Stimulated activated CD8-positive, alpha-beta memory T cell treated with anti-CD3 and anti-CD28 coated beads, Interleukin-15, amount 100 ng/mL, for 48 hours (primary cell): Measurements from ENCODE around the gene C8A.

Experiments used
- DNase-seq, 2 donors: peaks; one replicate each; pipeline ENCODE4 v3.0.0-alpha.2; 2020; ENCODE audit warnings: low read depth in 2 of 2

C8A gene

GRCh38 chr1:56894014-56894413 is 39.4 kb downstream of the C8A start:
- no peak for DNase-seq

- DNase-seq: no peak
Observed at GRCh38 chr1:56897150-56898004, 42.8 kb downstream of the C8A start.

- DNase-seq: no peak
Observed at GRCh38 chr1:56898005-56898373, 43.4 kb downstream of the C8A start.

- no peak for DNase-seq
Observed at GRCh38 chr1:56898879-56899278, 44.3 kb downstream of the C8A start.

GRCh38 chr1:56901716-56902115 is 47.1 kb downstream of the C8A start:
- DNase-seq: no peak

GRCh38 chr1:56903778-56904177 is 49.2 kb downstream of the C8A start:
- no peak for DNase-seq

GRCh38 chr1:56904663-56905397 is 50.2 kb downstream of the C8A start:
- no peak for DNase-seq

GRCh38 chr1:56905667-56906066 is 51.1 kb downstream of the C8A start:
- DNase-seq: no peak

GRCh38 chr1:56908619-56909221 is 54.1 kb downstream of the C8A start:
- DNase-seq: no peak

GRCh38 chr1:56910441-56910985 is 55.9 kb downstream of the C8A start:
- no peak for DNase-seq

- no peak for DNase-seq
Observed at GRCh38 chr1:56911098-56911938, 56.7 kb downstream of the C8A start.

- no peak for DNase-seq
Observed at GRCh38 chr1:56912325-56912724, 57.7 kb downstream of the C8A start.

- no peak for DNase-seq
Observed at GRCh38 chr1:56915960-56916359, 61.4 kb downstream of the C8A start.

- no peak for DNase-seq
Observed at GRCh38 chr1:56916630-56917029, 62.0 kb downstream of the C8A start.

- no peak for DNase-seq
Observed at GRCh38 chr1:56917356-56917755, 62.8 kb downstream of the C8A start.

GRCh38 chr1:56920591-56921001 is 66.0 kb downstream of the C8A start:
- DNase-seq: no peak

GRCh38 chr1:56921479-56921878 is 66.9 kb downstream of the C8A start:
- DNase-seq: no peak

- no peak for DNase-seq
Observed at GRCh38 chr1:56922070-56922469, 67.5 kb downstream of the C8A start.

GRCh38 chr1:56922507-56922906 is 67.9 kb downstream of the C8A start:
- DNase-seq: no peak

- DNase-seq: no peak
Observed at GRCh38 chr1:56923201-56923600, 68.6 kb downstream of the C8A start.

- no peak for DNase-seq
Observed at GRCh38 chr1:56924116-56924515, 69.5 kb downstream of the C8A start.

- no peak for DNase-seq
Observed at GRCh38 chr1:56925193-56925592, 70.6 kb downstream of the C8A start.
